ENCODE measurements around the gene CREBBP.

GRCh38 chr16:3720418-3720817 is 160.1 kb downstream of the CREBBP start:
- no peak for TF ChIP-seq ZFX (IDR thresholded peaks at IDR 0.05)
- TF ChIP-seq CTCF (conservative IDR thresholded peaks at IDR 0.05) = no peak
